MM.1S (cell line): Measurements from ENCODE around the gene IMMT.

Experiments used
- DNase-seq: peaks from one replicate; pipeline ENCODE4 v3.0.0-alpha.2; 2015
- H2AFZ ChIP-seq: fragments of 300-600 bp; sonication (generic); 2 replicates; pipeline ENCODE4 v1.6.0; 2016; ENCODE audit warnings: antibody characterized with exemption, low read length
- H3F3A ChIP-seq: fragments of 300-600 bp; sonication (generic); 2 replicates; pipeline ENCODE4 v1.6.1; 2016; ENCODE audit warnings: mild to moderate bottlenecking, antibody characterized with exemption, low read length, moderate library complexity, mixed read lengths; ENCODE audit not compliant: insufficient read depth
- H3K27ac ChIP-seq: fragments of 300-600 bp; sonication (generic); 2 replicates; pipeline ENCODE4 v1.5.1; 2016; ENCODE audit warnings: mild to moderate bottlenecking, low read length
- H3K27me3 ChIP-seq: fragments of 300-600 bp; sonication (generic); replicated peaks from 2 replicates; pipeline ENCODE4 v1.6.0; 2016; ENCODE audit warnings: low read length; ENCODE audit not compliant: insufficient read depth
- H3K36me3 ChIP-seq: fragments of 300-600 bp; sonication (generic); replicated peaks from 2 replicates; pipeline ENCODE4 v1.6.1; 2016; ENCODE audit warnings: mild to moderate bottlenecking, low read length, mixed read lengths; ENCODE audit not compliant: insufficient read depth
- H3K4me1 ChIP-seq: fragments of 300-600 bp; sonication (generic); 2 replicates; pipeline ENCODE4 v1.6.1; 2016; ENCODE audit warnings: low read length, mixed read lengths
- H3K4me2 ChIP-seq: fragments of 300-600 bp; sonication (generic); 2 replicates; pipeline ENCODE4 v1.6.0; 2016; ENCODE audit warnings: low read depth, low read length
- H3K4me3 ChIP-seq: fragments of 300-600 bp; sonication (generic); 2 replicates; pipeline ENCODE4 v1.5.1; 2016; ENCODE audit warnings: low read length, mixed read lengths
- H3K79me2 ChIP-seq: fragments of 300-600 bp; sonication (generic); 2 replicates; pipeline ENCODE4 v1.6.1; 2016; ENCODE audit warnings: mixed run types, low read length, mixed read lengths
- H3K9ac ChIP-seq: fragments of 300-600 bp; sonication (generic); 2 replicates; pipeline ENCODE4 v1.6.1; 2016; ENCODE audit warnings: low read length, mixed read lengths
- H3K9me2 ChIP-seq: fragments of 300-600 bp; sonication (generic); replicated peaks from 2 replicates; pipeline ENCODE4 v1.6.1; 2016; ENCODE audit warnings: mild to moderate bottlenecking, low read length, mixed read lengths; ENCODE audit not compliant: insufficient read depth
- H3K9me3 ChIP-seq: fragments of 300-600 bp; sonication (generic); replicated peaks from 2 replicates; pipeline ENCODE4 v1.6.1; 2016; ENCODE audit warnings: mild to moderate bottlenecking, low read length, mixed read lengths; ENCODE audit not compliant: insufficient read depth
- H4K20me1 ChIP-seq: fragments of 300-600 bp; sonication (generic); 2 replicates; pipeline ENCODE4 v1.6.1; 2016; ENCODE audit warnings: mild to moderate bottlenecking, low read length, moderate library complexity, mixed read lengths; ENCODE audit not compliant: insufficient read depth
- CTCF ChIP-seq: fragments of 300-600 bp; sonication (generic); IDR thresholded peaks from 2 replicates; pipeline ENCODE4 v1.5.1; 2016; ENCODE audit warnings: antibody characterized with exemption, low read length, mixed read lengths
- EZH2 ChIP-seq: fragments of 300-600 bp; sonication (generic); optimal IDR thresholded peaks from 2 replicates; pipeline ENCODE3; 2017; ENCODE audit warnings: low read depth, mild to moderate bottlenecking, antibody characterized with exemption, low read length, mixed read lengths
- EZH2phosphoT487 ChIP-seq: fragments of 300-600 bp; sonication (generic); IDR thresholded peaks from 2 replicates; pipeline ENCODE4 v1.6.1; 2018; ENCODE audit warnings: antibody characterized with exemption, low read length

IMMT gene

GRCh38 chr2:86204458-86204857 lies 9.2 kb upstream of the IMMT start:
- Histone ChIP-seq H3K9ac (no peak overlapping the region), H3K79me2 (peaks cover 65% of the 10 kb centered on the region), H3K4me2 (no peak overlapping the region), H3K4me1 (peaks cover 17% of the 10 kb centered on the region), H3K9me2 (no peaks in the 10 kb centered on the region), H3K4me3 (no peak overlapping the region), H2AFZ (no peak overlapping the region), H3F3A (no peaks in the 10 kb centered on the region), H3K36me3 (peaks cover 8% of the 10 kb centered on the region), H3K27ac (no peak overlapping the region), H4K20me1 (0 out of 2 replicates have a peak, but pooled peaks cover 5% of the 10 kb centered on the region), H3K27me3 (no peaks in the 10 kb centered on the region), H3K9me3 (no peaks in the 10 kb centered on the region)
- no peak for TF ChIP-seq CTCF
- no peak for TF ChIP-seq EZH2phosphoT487
- TF ChIP-seq EZH2, result no peak
- no peak for DNase-seq

DNA sequence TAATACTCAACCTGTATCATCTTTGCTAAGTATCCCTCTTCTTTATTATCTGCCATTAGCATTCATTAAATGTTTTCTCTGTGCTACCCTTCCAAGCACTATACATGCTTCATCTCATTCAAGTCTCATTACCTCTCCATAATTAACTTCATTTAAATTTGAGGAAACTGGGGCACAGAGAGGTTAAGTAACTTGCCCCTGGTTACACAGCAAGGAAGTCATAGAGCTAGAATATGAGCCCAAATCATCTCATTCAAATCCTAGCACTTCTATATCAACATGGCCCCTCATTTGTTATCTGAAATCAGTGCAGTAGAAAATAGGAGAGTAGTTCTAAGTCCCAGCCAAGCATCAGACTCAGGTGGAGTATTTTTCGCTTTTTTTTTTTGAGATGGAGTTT lies 8.4 kb upstream of the IMMT start:
- Histone ChIP-seq H2AFZ (no peak overlapping the region), H3K9ac (no peak overlapping the region), H3K9me3 (no peaks in the 10 kb centered on the region), H3F3A (no peaks in the 10 kb centered on the region), H3K27me3 (no peaks in the 10 kb centered on the region), H3K36me3 (peaks cover 3% of the 10 kb centered on the region), H3K4me1 (peaks cover 17% of the 10 kb centered on the region), H3K27ac (no peak overlapping the region), H3K79me2 (peaks cover 71% of the 10 kb centered on the region), H3K4me3 (no peak overlapping the region), H4K20me1 (0 out of 2 replicates have a peak, but pooled peaks cover 5% of the 10 kb centered on the region), H3K4me2 (no peak overlapping the region), H3K9me2 (no peaks in the 10 kb centered on the region)
- no peak for TF ChIP-seq CTCF
- TF ChIP-seq EZH2phosphoT487, result no peak
- DNase-seq, result no peak

DNA sequence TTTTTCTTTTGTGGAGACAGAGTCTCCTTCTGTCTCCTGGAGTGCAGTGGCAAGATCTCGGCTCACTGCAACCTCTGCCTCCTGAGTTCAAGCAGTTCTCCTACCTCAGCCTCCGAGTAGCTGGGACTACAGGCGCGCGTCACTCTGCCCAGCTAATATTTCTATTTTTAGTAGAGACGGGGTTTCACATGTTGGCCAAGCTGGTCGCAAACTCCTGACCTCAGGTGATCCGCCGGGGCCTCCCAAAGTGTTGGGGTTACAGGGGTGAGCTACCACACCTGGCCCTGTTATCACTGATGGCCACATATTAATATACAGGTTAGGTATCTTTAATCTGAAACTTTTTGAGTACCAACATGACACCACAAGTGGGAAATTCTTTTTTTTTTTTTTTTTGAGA lies 7.4 kb upstream of the IMMT start:
- Histone ChIP-seq H3K9me3 (no peaks in the 10 kb centered on the region), H3K27me3 (no peaks in the 10 kb centered on the region), H3K79me2 (peaks cover 71% of the 10 kb centered on the region), H3F3A (no peaks in the 10 kb centered on the region), H3K4me1 (peaks cover 17% of the 10 kb centered on the region), H3K4me3 (no peak overlapping the region), H3K27ac (no peak overlapping the region), H3K36me3 (no peaks in the 10 kb centered on the region; the same call in none of the 2 replicates), H2AFZ (no peak overlapping the region), H4K20me1 (0 out of 2 replicates have a peak, but pooled peaks cover 5% of the 10 kb centered on the region), H3K9ac (no peak overlapping the region), H3K4me2 (no peak overlapping the region), H3K9me2 (no peaks in the 10 kb centered on the region)
- TF ChIP-seq EZH2phosphoT487 (no peak), EZH2 (no peak), CTCF (no peak)
- DNase-seq, result no peak

DNA sequence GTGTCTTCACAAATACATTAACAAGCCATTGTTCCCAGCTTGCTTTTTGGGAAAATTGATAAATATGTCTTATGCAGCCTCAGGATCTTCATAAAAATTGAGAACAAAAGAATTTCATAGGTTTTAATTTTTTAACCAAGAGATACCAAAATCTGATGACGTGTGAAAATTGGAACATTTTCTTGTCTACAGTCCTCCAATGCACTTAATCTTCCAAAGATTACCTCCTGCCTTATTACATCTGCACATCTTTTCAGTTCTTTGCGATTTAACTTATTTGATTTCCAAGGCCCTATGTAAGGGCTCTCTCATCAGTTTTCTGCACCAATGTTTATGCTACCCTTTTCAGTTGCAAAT lies 7.1 kb upstream of the IMMT start:
- no peak overlapping the region for H3K4me2 ChIP-seq
- H3K4me3 ChIP-seq, result no peak overlapping the region
- no peak for TF ChIP-seq EZH2phosphoT487
- TF ChIP-seq EZH2, result no peak
- no peak for TF ChIP-seq CTCF
- no peak overlapping the region for H3K27ac ChIP-seq
- no peaks in the 10 kb centered on the region; the same call in none of the 2 replicates for H3K36me3 ChIP-seq
- no peaks in the 10 kb centered on the region for H3F3A ChIP-seq
- 0 out of 2 replicates have a peak, but pooled peaks cover 5% of the 10 kb centered on the region for H4K20me1 ChIP-seq
- no peaks in the 10 kb centered on the region for H3K9me3 ChIP-seq
- no peak for DNase-seq
- H3K79me2 ChIP-seq, result peaks cover 71% of the 10 kb centered on the region
- peaks cover 17% of the 10 kb centered on the region for H3K4me1 ChIP-seq
- H3K9ac ChIP-seq, result no peak overlapping the region
- no peak overlapping the region for H2AFZ ChIP-seq
- no peaks in the 10 kb centered on the region for H3K9me2 ChIP-seq
- no peaks in the 10 kb centered on the region for H3K27me3 ChIP-seq
